GM10266 (cell line): ENCODE data around the gene ATOH8.

Source experiments
- DNase-seq: peaks from one replicate; pipeline ENCODE4 v3.0.0; 2012; ENCODE audit errors: extremely low spot score
- TF ChIP-seq, protein P1 (sequence below): IDR thresholded peaks from 2 replicates; pipeline ENCODE4 v1.5.1; 2012; ENCODE audit warnings: mild to moderate bottlenecking, low read depth; ENCODE audit not compliant: control insufficient read depth, insufficient read depth; ENCODE audit errors: missing control alignments

The ATOH8 gene

DNA sequence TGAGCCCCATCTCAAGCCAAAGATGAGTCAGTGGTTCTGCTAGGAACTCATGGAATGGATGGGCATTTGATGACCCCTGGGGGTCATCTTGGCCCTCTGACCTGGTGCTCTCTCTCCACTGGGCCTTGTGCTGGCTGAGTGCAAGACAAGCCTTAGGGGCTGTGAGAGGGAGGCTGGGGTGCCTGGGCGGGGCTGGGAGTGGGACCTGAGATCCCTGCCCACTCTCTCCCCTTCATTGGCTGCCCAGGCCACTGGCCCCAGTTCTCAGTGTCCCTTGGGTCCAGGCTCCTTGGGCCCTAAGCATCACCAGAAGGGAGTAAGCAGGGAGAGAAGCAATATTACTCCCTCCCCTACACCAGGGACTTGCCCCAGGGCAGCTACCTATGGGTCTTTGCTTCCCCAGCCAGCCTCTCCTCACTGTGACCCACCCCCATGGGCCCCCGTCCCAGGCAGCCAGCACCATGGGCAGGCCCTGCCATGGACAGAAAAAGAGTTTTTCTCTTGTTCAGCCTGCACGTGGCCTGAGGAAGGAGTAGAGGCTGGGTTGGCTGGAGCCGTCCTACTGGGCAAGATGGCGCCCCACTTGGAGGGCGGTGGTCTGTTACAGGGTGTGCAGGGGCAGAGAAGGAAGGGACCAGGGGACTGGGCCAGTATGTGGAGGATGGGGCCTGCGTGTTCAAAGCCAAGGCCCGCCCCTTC lies 33.6 kb downstream of the ATOH8 start:
- TF ChIP-seq, protein P1, sequence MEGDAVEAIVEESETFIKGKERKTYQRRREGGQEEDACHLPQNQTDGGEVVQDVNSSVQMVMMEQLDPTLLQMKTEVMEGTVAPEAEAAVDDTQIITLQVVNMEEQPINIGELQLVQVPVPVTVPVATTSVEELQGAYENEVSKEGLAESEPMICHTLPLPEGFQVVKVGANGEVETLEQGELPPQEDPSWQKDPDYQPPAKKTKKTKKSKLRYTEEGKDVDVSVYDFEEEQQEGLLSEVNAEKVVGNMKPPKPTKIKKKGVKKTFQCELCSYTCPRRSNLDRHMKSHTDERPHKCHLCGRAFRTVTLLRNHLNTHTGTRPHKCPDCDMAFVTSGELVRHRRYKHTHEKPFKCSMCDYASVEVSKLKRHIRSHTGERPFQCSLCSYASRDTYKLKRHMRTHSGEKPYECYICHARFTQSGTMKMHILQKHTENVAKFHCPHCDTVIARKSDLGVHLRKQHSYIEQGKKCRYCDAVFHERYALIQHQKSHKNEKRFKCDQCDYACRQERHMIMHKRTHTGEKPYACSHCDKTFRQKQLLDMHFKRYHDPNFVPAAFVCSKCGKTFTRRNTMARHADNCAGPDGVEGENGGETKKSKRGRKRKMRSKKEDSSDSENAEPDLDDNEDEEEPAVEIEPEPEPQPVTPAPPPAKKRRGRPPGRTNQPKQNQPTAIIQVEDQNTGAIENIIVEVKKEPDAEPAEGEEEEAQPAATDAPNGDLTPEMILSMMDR: no peak
- no peak for DNase-seq

DNA sequence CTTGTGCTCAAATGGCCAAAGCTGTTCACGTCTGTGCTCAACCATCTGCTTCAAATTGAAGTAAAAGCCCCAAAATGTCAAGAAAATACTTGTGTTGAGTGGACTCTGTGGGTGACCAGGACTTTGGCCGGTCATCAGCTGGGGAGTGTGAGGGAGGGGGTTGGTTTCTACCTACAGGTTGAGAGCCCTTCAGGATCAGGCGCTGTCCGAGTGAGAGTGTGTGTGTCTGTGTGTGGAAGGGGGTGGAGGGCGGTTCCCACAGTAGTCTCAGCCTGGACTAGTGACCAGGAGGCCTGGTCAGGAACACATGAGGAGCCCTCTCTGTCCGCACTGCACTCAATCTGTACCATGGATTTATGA lies 34.2 kb downstream of the ATOH8 start:
- DNase-seq: no peak
- TF ChIP-seq, protein P1: no peak

- TF ChIP-seq, protein P1: no peak
- DNase-seq: no peak
Observed at GRCh38 chr2:85788603-85789002, 34.8 kb downstream of the ATOH8 start.

GRCh38 chr2:85789271-85789670 lies 35.5 kb downstream of the ATOH8 start:
- TF ChIP-seq, protein P1: no peak
- no peak for DNase-seq

DNA sequence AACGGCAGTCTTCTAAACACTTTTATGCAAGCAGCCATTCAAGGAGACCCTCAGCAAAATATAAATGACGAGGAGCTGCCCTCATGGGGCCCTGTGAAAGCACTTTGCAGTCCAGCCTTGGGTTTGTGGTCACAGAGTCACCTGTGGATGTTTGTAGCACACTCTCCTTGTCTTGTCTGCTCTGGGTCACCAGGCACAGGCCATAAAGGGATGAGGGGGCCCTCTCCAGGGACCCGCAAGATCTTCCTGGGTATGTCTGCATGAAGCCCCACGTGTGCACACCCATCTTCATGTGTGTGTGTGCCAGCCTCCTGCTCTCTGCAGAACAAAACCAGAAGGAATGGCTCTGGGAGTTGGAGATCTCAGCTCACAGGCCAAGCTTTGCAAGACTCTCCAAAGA lies 36.2 kb downstream of the ATOH8 start:
- TF ChIP-seq, protein P1: no peak
- DNase-seq: no peak

GRCh38 chr2:85790499-85791188 lies 36.9 kb downstream of the ATOH8 start:
- DNase-seq: no peak
- TF ChIP-seq, protein P1: no peak
